NB4 (cell line): ENCODE results near the gene NPAS3.

Source experiments
- CTCF ChIP-seq: IDR thresholded peaks from one replicate; pipeline ENCODE4 v1.5.1; 2012; ENCODE audit warnings: low read depth, low read length
- MYC ChIP-seq: IDR thresholded peaks from 2 replicates; pipeline ENCODE4 v1.6.1; 2011; ENCODE audit warnings: low read depth, low read length
- POLR2A ChIP-seq: IDR thresholded peaks from 2 replicates; pipeline ENCODE4 v1.6.1; 2011; ENCODE audit warnings: mild to moderate bottlenecking; ENCODE audit not compliant: insufficient read length; ENCODE audit errors: extremely low read depth
- TF ChIP-seq, protein P1 (sequence below): IDR thresholded peaks from 2 replicates; pipeline ENCODE4 v1.6.1; 2011; ENCODE audit warnings: low read depth, low read length

GRCh38 chr14:33792009-33792719 lies 853.5 kb downstream of the NPAS3 start:
- TF ChIP-seq, protein P1, sequence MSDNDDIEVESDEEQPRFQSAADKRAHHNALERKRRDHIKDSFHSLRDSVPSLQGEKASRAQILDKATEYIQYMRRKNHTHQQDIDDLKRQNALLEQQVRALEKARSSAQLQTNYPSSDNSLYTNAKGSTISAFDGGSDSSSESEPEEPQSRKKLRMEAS = no peak
- TF ChIP-seq CTCF (no peak), POLR2A (no peak), MYC (no peak)
